HG02571 (cell line): ENCODE measurements around the gene NOC3L.
"Not testable (repeated sequence)": the region's sequence is repeated elsewhere in the genome, so short reads cannot be mapped to it uniquely, and the experiment has no call there.

ENCODE experiments used
- ATAC-seq: cut with Tn5 transposase; IDR thresholded peaks from one replicate; pipeline ENCODE4 v1.9.1; 2021; ENCODE audit warnings: mild to moderate bottlenecking, moderate library complexity; ENCODE audit not compliant: unreplicated experiment

Gene NOC3L

GRCh38 chr10:94362360-94363250 lies at the start of gene NOC3L:
Gene NOC3L, minus strand, starts transcription at chr10:94362939. Its CDS starts 101 bp downstream, at chr10:94362838.
- peak; percentile 99 for ATAC-seq

GRCh38 chr10:94412449-94412848 lies 49.7 kb upstream of the NOC3L start:
- ATAC-seq: no peak

- ATAC-seq: no peak
These were observed 48.6 kb upstream of the NOC3L start for GRCh38 chr10:94411304-94411703.

- ATAC-seq: no peak
These were observed 46.4 kb upstream of the NOC3L start for GRCh38 chr10:94409021-94409657.

- ATAC-seq: no peak
These were observed 44.9 kb upstream of the NOC3L start for GRCh38 chr10:94407668-94408067.

- ATAC-seq: no peak
These were observed 42.7 kb upstream of the NOC3L start for GRCh38 chr10:94405406-94405805.

GRCh38 chr10:94403380-94404213 lies 40.9 kb upstream of the NOC3L start:
- ATAC-seq: peak; percentile 65

- peak; percentile 22 for ATAC-seq
These were observed 40.2 kb upstream of the NOC3L start for GRCh38 chr10:94402843-94403379.

- peak; percentile 79 for ATAC-seq
These were observed 39.6 kb upstream of the NOC3L start, which contains the start of gene TBC1D12 for GRCh38 chr10:94402204-94402842. Gene TBC1D12, plus strand, starts transcription at chr10:94402541. Its CDS starts 73 bp downstream, at chr10:94402614.

- ATAC-seq: no peak
These were observed 36.0 kb upstream of the NOC3L start for GRCh38 chr10:94398762-94399161.

GRCh38 chr10:94397549-94398370 lies 35.0 kb upstream of the NOC3L start:
- no peak for ATAC-seq

- not testable (repeated sequence) for ATAC-seq
These were observed 29.4 kb upstream of the NOC3L start for GRCh38 chr10:94392117-94392516.

- not testable (repeated sequence) for ATAC-seq
These were observed 23.0 kb upstream of the NOC3L start for GRCh38 chr10:94385733-94386132.

- ATAC-seq: no peak
These were observed 20.8 kb upstream of the NOC3L start for GRCh38 chr10:94383530-94383929.

GRCh38 chr10:94376865-94377264 lies 14.1 kb upstream of the NOC3L start:
- ATAC-seq: no peak

GRCh38 chr10:94375374-94375773 lies 12.6 kb upstream of the NOC3L start:
- ATAC-seq: no peak

GRCh38 chr10:94370501-94370900 lies 7.8 kb upstream of the NOC3L start:
- no peak for ATAC-seq

GRCh38 chr10:94366382-94366781 lies 3.6 kb upstream of the NOC3L start:
- no peak for ATAC-seq

- ATAC-seq: no peak
These were observed 1.7 kb upstream of the NOC3L start for GRCh38 chr10:94364482-94364881.

- ATAC-seq: peak; percentile 13
These were observed 469 bp upstream of the NOC3L start for GRCh38 chr10:94363251-94363565.
